Activated naive CD4-positive, alpha-beta T cell treated with anti-CD3 and anti-CD28 coated beads for 36 hours (primary cell): Measurements from ENCODE around the gene NEAT1. TPM values are rescaled to one million over a fixed set of nuclear protein-coding genes. Genes with fewer than 3 reads are reported as not detected.
A peak's percentile ranks its signal among the peaks of the same experiment; 100 is the strongest.

Experiments
- CTCF ChIA-PET: fragments of 350-600 bp; sonication (Branson Sonifier 250); formaldehyde crosslinking; loops from one replicate; lab custom pipeline; 2021; ENCODE audit warnings: antibody characterized with exemption; lab: Charles Lee
- DNase-seq: peaks from one replicate; pipeline ENCODE4 v3.0.0-alpha.2; 2020
- H3K27ac Mint-ChIP-seq: one replicate; pipeline ENCODE4 v1.8.0; 2021; ENCODE audit warnings: mild to moderate bottlenecking, mixed read lengths
- H3K27me3 Mint-ChIP-seq: one replicate; pipeline ENCODE4 v1.8.0; 2021; ENCODE audit warnings: low read depth, mixed read lengths
- H3K36me3 Mint-ChIP-seq: one replicate; pipeline ENCODE4 v1.8.0; 2021; ENCODE audit warnings: low read depth, mixed read lengths
- H3K4me1 Mint-ChIP-seq: one replicate; pipeline ENCODE4 v1.8.0; 2021; ENCODE audit warnings: low read depth, mixed read lengths
- H3K4me3 Mint-ChIP-seq: one replicate; pipeline ENCODE4 v1.8.0; 2021; ENCODE audit warnings: mild to moderate bottlenecking, moderate library complexity, mixed read lengths
- H3K9me3 Mint-ChIP-seq: one replicate; pipeline ENCODE4 v1.8.0; 2021; ENCODE audit warnings: mixed read lengths
- intact Hi-C: fragments of 100-400 bp; cut with micrococcal nuclease; formaldehyde crosslinking; loops from one replicate; pipeline ENCODE4 v1.15.1; 2023
- total RNA-seq, 2 experiments: library from RNA; stranded (reverse); gene quantifications; one replicate each; pipeline ENCODE4 v1.2.3, GENCODE V29; 2021

Gene NEAT1
- total RNA-seq, 2 experiments from 2014 or later, result 693 to 750 TPM

DNA sequence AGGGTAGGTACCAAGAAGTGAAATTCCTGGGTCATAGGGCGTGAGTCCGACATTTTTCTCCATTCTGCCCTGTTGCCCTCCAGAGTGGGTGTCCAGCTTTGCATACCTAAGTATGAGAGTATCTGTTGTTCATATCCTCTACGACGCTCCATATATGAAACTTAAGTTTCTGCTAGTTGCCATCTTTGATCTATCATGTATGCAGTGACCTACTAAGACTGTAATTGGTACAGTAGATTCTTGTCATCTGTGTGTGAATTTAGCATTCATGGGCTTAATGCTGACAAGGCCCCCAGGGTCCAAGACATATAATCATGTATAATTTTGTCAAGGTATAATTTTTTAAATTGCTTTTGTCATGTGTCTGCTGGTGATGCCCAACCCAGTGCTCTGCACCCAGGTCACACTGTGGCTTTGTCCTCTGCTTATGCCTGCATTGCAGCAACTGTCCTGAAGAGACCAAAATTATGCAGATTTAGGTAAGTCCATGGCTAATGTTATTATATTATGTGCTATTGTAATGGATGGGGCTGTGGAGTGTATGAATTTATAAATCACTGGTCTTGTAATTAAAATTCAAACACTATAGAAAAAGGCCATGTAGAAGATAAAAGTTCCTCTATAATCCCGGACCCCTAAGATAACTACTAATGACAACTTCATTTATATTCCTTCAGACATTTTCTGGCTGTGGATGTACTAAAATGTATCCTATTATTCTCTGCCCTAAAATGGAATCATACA, 12.2 kb downstream of the NEAT1 start:
- Mint-ChIP-seq H3K27me3 (no peaks in the 10 kb centered on the region), H3K9me3 (no peaks in the 10 kb centered on the region), H3K4me1 (peaks cover 82% of the 10 kb centered on the region), H3K4me3 (peak overlapping the region; percentile 16), H3K27ac (peak overlapping the region; percentile 60), H3K36me3 (peaks cover 73% of the 10 kb centered on the region)
- CTCF ChIA-PET, result no interaction called here
- intact Hi-C loops, result no loop called here
- DNase-seq, result no peak

DNA sequence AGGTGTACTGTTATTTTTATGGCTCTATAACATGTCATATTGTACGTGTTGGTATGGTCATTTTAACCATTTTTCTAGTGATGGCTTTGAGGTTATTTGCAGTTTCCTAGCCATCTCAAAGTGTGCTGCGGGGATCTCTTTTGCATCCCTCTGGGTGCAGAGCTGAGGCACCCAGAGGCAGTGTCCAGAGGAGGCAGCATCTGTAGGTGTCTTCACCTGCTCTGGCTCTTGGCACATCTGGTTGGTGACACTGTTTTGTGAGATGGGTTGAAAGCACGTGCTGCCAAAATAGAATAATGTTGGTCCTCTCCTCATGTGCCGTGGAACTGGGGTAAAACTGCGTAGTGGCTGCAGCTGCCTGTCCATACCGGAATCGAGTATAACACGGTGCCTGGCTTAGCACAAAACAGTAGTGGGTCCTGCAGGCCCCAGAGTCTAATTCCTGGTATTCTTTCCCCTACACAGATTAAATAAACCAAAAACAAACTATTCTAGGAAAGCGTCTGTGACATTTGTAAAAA, 12.9 kb downstream of the NEAT1 start:
- peaks cover 69% of the 10 kb centered on the region for H3K36me3 Mint-ChIP-seq
- DNase-seq, result no peak
- H3K27me3 Mint-ChIP-seq, result no peaks in the 10 kb centered on the region
- H3K9me3 Mint-ChIP-seq, result no peaks in the 10 kb centered on the region
- CTCF ChIA-PET, result no interaction called here
- H3K27ac Mint-ChIP-seq, result peak overlapping the region; percentile 60
- intact Hi-C loops, result no loop called here
- H3K4me1 Mint-ChIP-seq, result peaks cover 82% of the 10 kb centered on the region
- H3K4me3 Mint-ChIP-seq, result peak overlapping the region; percentile 14

DNA sequence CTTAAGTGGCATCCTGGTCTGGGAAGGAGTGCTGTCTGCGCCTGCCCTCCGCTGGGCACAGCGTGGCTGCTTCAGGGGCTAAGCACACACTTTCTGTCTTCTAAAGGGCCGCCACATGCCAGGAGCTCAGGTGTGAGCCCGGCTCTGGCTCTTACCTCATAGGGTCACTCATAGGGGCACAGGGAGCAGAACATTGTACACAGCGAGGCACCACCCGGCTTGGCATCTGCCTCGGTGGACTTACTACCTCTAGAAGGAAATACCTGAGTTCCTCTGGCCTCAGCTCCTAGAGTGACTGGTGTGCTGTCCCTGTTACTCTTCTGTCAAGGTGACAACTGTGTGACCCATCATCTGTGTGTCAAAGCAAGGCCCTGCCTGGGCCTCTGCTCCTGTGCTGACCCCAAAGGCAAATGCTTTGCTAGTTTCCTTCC, 13.4 kb downstream of the NEAT1 start:
- CTCF ChIA-PET, result no interaction called here
- H3K9me3 Mint-ChIP-seq, result no peaks in the 10 kb centered on the region
- H3K27ac Mint-ChIP-seq, result peak overlapping the region; percentile 60
- no peaks in the 10 kb centered on the region for H3K27me3 Mint-ChIP-seq
- H3K36me3 Mint-ChIP-seq, result peaks cover 69% of the 10 kb centered on the region
- intact Hi-C loops, result no loop called here
- no peak for DNase-seq
- no peak overlapping the region for H3K4me3 Mint-ChIP-seq
- peaks cover 82% of the 10 kb centered on the region for H3K4me1 Mint-ChIP-seq

DNA sequence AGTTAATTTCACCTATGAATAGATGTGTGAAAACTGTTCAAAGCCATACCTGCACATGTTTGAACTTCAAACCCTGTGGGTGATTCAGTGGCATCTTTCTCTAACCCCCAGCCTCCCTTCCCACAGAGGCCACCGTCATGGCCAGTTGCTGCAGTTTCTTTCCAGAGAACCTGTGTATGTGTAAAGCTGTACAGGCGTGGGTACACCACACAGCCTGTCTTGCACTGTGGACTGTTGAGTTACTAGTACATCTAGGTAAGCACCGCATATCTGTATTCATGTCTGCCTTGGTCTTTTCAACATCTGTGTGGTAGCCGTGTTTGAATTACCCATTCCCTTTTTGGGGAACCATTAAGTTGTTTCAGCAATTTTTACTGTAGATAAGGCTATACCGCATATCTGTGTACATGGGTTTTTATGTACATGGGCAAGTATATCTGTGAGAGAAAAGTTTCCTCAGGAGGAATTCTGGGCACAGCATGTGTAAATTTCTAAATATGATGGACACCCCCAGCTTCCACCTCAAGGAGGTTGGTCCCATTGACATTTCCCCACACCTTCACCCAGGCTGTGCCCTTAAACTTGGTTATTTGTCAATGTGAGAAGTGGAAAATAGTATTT, 13.9 kb downstream of the NEAT1 start:
- intact Hi-C loops, result no loop called here
- Mint-ChIP-seq H3K9me3 (no peaks in the 10 kb centered on the region), H3K27me3 (no peaks in the 10 kb centered on the region), H3K4me3 (no peak overlapping the region), H3K36me3 (peaks cover 72% of the 10 kb centered on the region), H3K27ac (peak overlapping the region; percentile 60), H3K4me1 (peaks cover 83% of the 10 kb centered on the region)
- peak; percentile 39 for DNase-seq
- CTCF ChIA-PET, result interaction anchor here (1.1 to 1.7 kb wide), 2 partner anchors 20 to 75 kb away, joined by 3 to 10 read pairs; no protein-coding TSS in a partner anchor

DNA sequence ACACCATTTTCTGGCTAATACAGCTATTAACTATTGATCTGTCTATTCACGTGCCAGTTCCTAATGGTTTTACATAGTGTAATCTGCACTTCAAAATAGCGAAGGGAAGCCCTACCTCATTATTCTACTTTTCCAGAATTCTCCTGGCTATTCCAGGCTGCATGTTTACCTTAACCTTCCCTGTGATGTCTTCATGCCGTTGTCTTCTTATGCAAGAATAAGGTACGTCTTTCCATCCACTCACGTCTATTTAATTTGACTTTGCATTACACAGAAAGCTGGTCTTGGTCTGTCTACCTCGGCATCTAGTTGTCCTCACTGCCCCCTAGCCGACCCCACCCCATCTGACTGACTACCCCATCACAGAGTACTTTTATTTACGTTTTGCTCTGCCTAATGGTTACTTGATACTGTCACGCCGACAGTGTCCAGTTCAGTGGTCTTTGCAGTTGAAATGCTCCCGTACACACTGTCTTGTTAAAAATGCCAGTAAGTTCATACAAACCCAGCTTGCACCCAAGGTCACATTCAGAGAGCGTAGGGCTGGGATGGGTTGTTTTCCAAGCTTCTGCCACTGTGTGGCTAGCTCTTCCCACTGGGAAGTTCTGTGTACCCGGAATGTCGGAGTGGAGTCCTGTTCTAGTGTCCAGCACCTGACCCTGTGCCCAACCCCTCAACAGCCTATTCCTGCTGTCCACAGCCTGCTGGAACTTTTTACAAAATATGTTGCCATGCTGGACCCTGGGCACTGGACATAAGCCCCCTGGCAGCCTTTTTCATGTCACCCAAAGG, 15.0 kb downstream of the NEAT1 start:
- intact Hi-C loops, result loop anchor here (2.0 kb wide), 1 partner anchor 17 kb away; no protein-coding TSS in a partner anchor
- DNase-seq, result peak; percentile 11
- Mint-ChIP-seq H3K4me3 (peak overlapping the region; percentile 5), H3K9me3 (no peaks in the 10 kb centered on the region), H3K27ac (peak overlapping the region; percentile 22), H3K27me3 (no peaks in the 10 kb centered on the region), H3K36me3 (peaks cover 73% of the 10 kb centered on the region), H3K4me1 (peaks cover 83% of the 10 kb centered on the region)
- CTCF ChIA-PET, result interaction anchor here (0.6 to 1.7 kb wide), 3 partner anchors 14 to 76 kb away, joined by 3 to 10 read pairs (median 3); no protein-coding TSS in a partner anchor

DNA sequence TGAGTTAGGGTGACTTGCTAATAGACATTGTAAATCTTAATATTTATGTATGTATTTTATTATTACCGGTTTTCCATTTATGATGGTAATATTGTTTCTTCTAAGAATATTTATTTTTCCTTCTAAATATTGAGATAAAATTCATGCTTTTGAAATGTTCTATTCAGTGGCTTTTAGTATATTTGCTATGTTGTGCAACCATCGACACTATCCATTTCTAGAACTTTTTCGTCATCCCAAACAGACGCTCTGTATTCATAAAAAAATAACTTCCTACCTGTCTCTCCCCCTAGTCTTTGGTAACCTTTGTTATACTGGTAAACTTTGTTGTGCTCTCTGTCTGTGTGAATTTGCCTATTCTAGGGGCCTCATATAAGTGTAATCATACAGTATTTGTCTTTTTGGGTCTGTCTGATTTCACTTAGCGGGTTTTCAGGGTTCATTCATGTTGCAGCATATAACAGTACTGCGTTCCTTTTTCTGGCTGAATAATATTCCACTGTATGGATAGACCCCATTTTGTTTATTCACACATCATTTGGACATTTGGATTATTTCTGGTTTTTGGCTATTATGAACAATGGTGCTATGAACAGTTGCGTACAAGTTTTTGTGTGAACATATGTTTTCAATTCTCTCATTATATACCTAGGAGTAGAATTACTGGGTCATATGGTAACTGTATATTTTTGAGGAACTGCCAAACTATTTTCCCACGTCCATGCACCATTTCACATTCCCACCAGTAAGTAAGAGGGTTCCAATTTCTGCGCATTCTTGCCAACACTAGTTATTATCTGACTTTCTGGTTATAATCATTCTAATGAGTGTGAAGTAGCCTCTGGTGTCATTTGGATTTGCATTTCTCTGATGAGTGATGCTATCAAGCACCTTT, 15.9 kb downstream of the NEAT1 start:
- no peak overlapping the region for H3K4me3 Mint-ChIP-seq
- no peaks in the 10 kb centered on the region for H3K9me3 Mint-ChIP-seq
- H3K27me3 Mint-ChIP-seq, result no peaks in the 10 kb centered on the region
- CTCF ChIA-PET, result interaction anchor here (0.6 to 1.7 kb wide), 2 partner anchors 22 to 41 kb away, joined by 4 to 10 read pairs; no protein-coding TSS in a partner anchor
- peaks cover 72% of the 10 kb centered on the region for H3K36me3 Mint-ChIP-seq
- H3K4me1 Mint-ChIP-seq, result peaks cover 82% of the 10 kb centered on the region
- peak overlapping the region; percentile 96 for H3K27ac Mint-ChIP-seq
- DNase-seq, result no peak
- intact Hi-C loops, result loop anchor here (1.0 to 2.0 kb wide), 3 partner anchors 12 to 31 kb away; no protein-coding TSS in a partner anchor

DNA sequence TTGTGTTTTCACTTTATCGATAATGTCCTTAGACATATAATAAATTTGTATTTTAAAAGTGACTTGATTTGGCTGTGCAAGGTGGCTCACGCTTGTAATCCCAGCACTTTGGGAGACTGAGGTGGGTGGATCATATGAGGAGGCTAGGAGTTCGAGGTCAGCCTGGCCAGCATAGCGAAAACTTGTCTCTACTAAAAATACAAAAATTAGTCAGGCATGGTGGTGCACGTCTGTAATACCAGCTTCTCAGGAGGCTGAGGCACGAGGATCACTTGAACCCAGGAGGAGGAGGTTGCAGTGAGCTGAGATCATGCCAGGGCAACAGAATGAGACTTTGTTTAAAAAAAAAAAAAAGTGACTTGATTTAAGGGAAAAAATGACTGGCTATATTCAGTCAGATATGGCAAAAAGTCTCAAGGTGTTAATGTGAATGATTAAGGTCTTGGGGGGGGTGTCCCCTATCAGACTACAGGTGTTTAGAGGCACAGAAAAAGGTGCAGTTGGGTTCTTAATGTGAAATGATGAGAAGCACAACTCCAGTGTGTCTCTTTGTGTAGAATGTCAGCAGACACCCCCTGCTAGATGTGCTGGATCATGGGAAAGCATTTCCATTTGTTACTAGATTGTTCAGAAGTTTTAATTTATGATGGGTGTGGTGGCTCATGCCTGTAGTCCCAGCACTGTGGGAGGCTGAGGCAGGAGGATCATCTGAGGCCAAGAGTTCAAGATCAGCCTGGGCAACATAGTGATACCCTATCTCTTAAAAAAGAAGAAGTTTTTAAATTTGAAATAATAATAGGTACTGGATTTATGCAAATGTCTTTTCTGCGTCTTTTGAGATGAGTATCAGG, 17.0 kb downstream of the NEAT1 start:
- Mint-ChIP-seq H3K4me3 (peak overlapping the region; percentile 38), H3K27me3 (no peaks in the 10 kb centered on the region), H3K36me3 (peaks cover 71% of the 10 kb centered on the region), H3K4me1 (peaks cover 80% of the 10 kb centered on the region), H3K27ac (peak overlapping the region; percentile 96), H3K9me3 (no peaks in the 10 kb centered on the region)
- CTCF ChIA-PET, result interaction anchor here (0.6 to 0.9 kb wide), 4 partner anchors 20 to 153 kb away, joined by 3 to 4 read pairs (median 3); no protein-coding TSS in a partner anchor
- intact Hi-C loops, result loop anchor here (1.0 to 2.0 kb wide), 3 partner anchors 13 to 30 kb away; no protein-coding TSS in a partner anchor
- DNase-seq, result peak; percentile 69

DNA sequence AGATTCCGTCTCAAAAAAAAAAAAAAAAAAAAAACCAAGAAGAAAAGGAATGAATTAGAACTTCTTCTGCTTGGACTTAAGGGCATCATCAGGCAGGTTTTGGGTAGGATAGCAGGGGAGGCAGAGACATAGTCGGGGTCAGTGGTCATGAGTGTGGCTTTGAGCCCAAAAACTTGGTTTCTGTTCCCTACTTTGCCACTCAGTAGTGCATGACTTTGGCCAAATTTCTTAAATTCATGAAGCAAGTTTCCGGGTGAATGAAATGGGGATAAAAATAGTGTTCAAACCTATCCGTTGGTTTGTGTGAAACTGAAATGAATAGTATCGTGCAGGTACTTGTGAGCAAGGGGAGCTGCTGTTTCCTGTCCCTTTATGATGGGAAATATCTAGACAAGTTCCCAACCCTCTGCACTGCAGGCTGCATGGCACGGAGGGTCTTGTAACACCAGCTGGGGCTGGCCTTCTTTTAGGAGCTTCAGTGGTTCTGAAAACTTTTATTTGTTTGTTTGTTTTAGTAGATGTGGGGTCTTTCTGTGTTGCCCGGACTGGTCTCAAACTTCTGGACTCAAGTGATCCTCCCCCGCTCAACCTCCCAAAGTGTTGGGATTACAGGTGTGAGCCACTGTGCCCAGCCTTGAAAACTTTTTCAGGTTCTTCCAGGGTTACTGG, 18.4 kb downstream of the NEAT1 start:
- no peaks in the 10 kb centered on the region for H3K9me3 Mint-ChIP-seq
- peak overlapping the region; percentile 96 for H3K27ac Mint-ChIP-seq
- peaks cover 71% of the 10 kb centered on the region for H3K4me1 Mint-ChIP-seq
- peaks cover 62% of the 10 kb centered on the region for H3K36me3 Mint-ChIP-seq
- intact Hi-C loops, result no loop called here
- peak overlapping the region; percentile 55 for H3K4me3 Mint-ChIP-seq
- H3K27me3 Mint-ChIP-seq, result no peaks in the 10 kb centered on the region
- CTCF ChIA-PET, result interaction anchor here (0.7 to 1.6 kb wide), 4 partner anchors 24 to 35 kb away, joined by 3 to 5 read pairs (median 3); no protein-coding TSS in a partner anchor
- peak; percentile 44 for DNase-seq

DNA sequence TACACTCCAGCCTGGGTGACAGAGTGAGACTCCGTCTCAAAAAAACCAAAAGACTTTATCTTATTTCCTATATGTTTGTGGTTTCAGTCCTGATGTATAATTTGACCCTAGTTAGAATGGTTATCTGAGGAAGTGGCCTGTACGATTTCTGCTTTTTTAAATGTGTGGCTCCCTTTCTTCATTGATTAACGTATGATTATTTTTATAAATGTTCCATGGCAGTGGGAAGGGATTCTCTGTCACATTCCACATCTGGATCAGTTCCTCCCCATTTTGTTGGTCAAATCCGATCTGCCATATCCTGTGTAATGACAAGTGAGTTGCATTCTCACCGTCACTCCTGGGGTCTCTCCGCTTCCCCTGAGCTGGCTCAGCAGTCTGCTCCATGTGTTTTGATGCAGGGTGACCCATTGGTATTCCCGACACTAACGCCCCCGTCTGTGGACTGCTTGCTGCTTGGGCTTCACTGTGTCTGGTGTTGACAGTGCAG, 20.3 kb downstream of the NEAT1 start:
- intact Hi-C loops, result no loop called here
- DNase-seq, result peak; percentile 21
- H3K27ac Mint-ChIP-seq, result peak overlapping the region; percentile 77
- H3K4me1 Mint-ChIP-seq, result peaks cover 57% of the 10 kb centered on the region
- no peaks in the 10 kb centered on the region for H3K9me3 Mint-ChIP-seq
- CTCF ChIA-PET, result no interaction called here
- no peaks in the 10 kb centered on the region for H3K27me3 Mint-ChIP-seq
- peak overlapping the region; percentile 22 for H3K4me3 Mint-ChIP-seq
- H3K36me3 Mint-ChIP-seq, result peaks cover 47% of the 10 kb centered on the region
